ENCODE measurements around the gene SLC7A5.
"Not testable (repeated sequence)": the region's sequence is repeated elsewhere in the genome, so short reads cannot be mapped to it uniquely, and the experiment has no call there.

DNA sequence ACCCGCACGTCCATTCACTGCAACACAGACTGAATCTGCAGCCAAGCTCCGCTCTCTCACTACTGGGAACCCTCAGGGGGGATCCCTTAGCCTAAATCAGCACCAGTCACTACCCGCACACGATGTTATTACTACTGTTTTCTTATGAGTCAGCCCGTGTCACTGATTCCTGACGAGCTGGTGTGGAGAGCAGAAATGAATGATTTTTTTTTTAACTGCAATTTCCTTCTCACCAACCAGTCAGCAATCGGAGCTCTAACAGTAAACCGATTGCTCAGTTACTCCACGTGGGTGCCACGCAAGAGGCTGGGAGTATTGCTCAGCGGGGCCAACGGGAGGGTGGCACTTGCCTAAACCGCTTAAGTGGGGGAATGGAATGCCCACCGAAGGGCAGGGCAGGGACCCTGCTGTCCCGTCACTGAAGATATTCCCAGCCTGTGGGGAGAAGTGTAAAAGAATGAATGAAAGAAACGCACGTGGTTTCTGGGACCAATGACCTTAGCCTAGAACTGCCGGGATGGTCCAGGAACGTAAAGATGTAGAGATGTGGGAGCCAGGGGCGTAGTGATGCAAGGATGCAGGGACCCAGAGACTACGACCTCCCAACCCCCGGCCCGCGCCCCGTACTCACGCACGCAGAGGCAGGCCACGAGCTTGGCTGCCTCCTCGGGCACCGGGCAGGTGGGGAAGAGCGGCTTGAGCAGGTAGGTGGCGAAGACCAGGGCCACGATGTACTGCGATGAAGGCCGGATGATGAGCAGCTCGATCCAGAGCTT is 865 bp downstream of the SLC7A5 start:
- TF ChIP-seq, protein P1, sequence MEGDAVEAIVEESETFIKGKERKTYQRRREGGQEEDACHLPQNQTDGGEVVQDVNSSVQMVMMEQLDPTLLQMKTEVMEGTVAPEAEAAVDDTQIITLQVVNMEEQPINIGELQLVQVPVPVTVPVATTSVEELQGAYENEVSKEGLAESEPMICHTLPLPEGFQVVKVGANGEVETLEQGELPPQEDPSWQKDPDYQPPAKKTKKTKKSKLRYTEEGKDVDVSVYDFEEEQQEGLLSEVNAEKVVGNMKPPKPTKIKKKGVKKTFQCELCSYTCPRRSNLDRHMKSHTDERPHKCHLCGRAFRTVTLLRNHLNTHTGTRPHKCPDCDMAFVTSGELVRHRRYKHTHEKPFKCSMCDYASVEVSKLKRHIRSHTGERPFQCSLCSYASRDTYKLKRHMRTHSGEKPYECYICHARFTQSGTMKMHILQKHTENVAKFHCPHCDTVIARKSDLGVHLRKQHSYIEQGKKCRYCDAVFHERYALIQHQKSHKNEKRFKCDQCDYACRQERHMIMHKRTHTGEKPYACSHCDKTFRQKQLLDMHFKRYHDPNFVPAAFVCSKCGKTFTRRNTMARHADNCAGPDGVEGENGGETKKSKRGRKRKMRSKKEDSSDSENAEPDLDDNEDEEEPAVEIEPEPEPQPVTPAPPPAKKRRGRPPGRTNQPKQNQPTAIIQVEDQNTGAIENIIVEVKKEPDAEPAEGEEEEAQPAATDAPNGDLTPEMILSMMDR (conservative IDR thresholded peaks at IDR 0.05): not testable (repeated sequence)
- TF ChIP-seq ZFX (IDR thresholded peaks at IDR 0.05): not testable (repeated sequence)

Measured in C4-2B (cell line).